GM21528 (cell line): Measurements from ENCODE around the gene CAPN8.

ENCODE experiments used
- ATAC-seq: cut with Tn5 transposase; IDR thresholded peaks from one replicate; pipeline ENCODE4 v1.9.1; 2021; ENCODE audit warnings: mild to moderate bottlenecking, moderate library complexity; ENCODE audit not compliant: unreplicated experiment, low FRiP score

The CAPN8 gene

GRCh38 chr1:223620297-223620897, 45.1 kb downstream of the CAPN8 start:
- ATAC-seq = no peak

- no peak for ATAC-seq
Measured at GRCh38 chr1:223618680-223619079, 46.8 kb downstream of the CAPN8 start.

GRCh38 chr1:223617323-223618070, 48.0 kb downstream of the CAPN8 start:
- no peak for ATAC-seq

GRCh38 chr1:223616586-223616985, 48.9 kb downstream of the CAPN8 start:
- no peak for ATAC-seq

GRCh38 chr1:223611936-223612335, 53.6 kb downstream of the CAPN8 start:
- no peak for ATAC-seq

- no peak for ATAC-seq
Measured at GRCh38 chr1:223609977-223610376, 55.5 kb downstream of the CAPN8 start.

- no peak for ATAC-seq
Measured at GRCh38 chr1:223609066-223609465, 56.4 kb downstream of the CAPN8 start.

- no peak for ATAC-seq
Measured at GRCh38 chr1:223558512-223558911, 107.0 kb downstream of the CAPN8 start.

GRCh38 chr1:223557130-223557475, 108.4 kb downstream of the CAPN8 start:
- ATAC-seq = no peak

GRCh38 chr1:223556414-223557129, 108.9 kb downstream of the CAPN8 start:
- ATAC-seq = peak; percentile 76

GRCh38 chr1:223553957-223554356, 111.5 kb downstream of the CAPN8 start:
- ATAC-seq = no peak

GRCh38 chr1:223551610-223552009, 113.9 kb downstream of the CAPN8 start:
- no peak for ATAC-seq

- ATAC-seq = no peak
Measured at GRCh38 chr1:223549740-223550139, 115.8 kb downstream of the CAPN8 start.

GRCh38 chr1:223547316-223548114, 118.0 kb downstream of the CAPN8 start:
- ATAC-seq = no peak

- ATAC-seq = no peak
Measured at GRCh38 chr1:223545343-223545742, 120.2 kb downstream of the CAPN8 start.

- ATAC-seq = no peak
Measured at GRCh38 chr1:223543560-223543959, 121.9 kb downstream of the CAPN8 start.

GRCh38 chr1:223542831-223543230, 122.7 kb downstream of the CAPN8 start:
- no peak for ATAC-seq

GRCh38 chr1:223540485-223541106, 124.9 kb downstream of the CAPN8 start:
- no peak for ATAC-seq

GRCh38 chr1:223539750-223540149, 125.8 kb downstream of the CAPN8 start:
- no peak for ATAC-seq

- no peak for ATAC-seq
Measured at GRCh38 chr1:223538981-223539380, 126.5 kb downstream of the CAPN8 start.
